ENCODE data around the gene ALAS1.

GRCh38 chr3:52247409-52248164 is 49.6 kb downstream of the ALAS1 start:
- TF ChIP-seq, protein P1, sequence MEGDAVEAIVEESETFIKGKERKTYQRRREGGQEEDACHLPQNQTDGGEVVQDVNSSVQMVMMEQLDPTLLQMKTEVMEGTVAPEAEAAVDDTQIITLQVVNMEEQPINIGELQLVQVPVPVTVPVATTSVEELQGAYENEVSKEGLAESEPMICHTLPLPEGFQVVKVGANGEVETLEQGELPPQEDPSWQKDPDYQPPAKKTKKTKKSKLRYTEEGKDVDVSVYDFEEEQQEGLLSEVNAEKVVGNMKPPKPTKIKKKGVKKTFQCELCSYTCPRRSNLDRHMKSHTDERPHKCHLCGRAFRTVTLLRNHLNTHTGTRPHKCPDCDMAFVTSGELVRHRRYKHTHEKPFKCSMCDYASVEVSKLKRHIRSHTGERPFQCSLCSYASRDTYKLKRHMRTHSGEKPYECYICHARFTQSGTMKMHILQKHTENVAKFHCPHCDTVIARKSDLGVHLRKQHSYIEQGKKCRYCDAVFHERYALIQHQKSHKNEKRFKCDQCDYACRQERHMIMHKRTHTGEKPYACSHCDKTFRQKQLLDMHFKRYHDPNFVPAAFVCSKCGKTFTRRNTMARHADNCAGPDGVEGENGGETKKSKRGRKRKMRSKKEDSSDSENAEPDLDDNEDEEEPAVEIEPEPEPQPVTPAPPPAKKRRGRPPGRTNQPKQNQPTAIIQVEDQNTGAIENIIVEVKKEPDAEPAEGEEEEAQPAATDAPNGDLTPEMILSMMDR (IDR thresholded peaks at IDR 0.05 in 4 of 5, conservative IDR thresholded peaks at IDR 0.05 in 1 of 5): no peak
- no peak for TF ChIP-seq POLR2A (IDR thresholded peaks at IDR 0.05)

All from gastrocnemius medialis (tissue), 4 donors.